WTC11 (cell line): ENCODE data around the gene ECSCR. TPM values are rescaled to one million over a fixed set of nuclear protein-coding genes. Genes with fewer than 3 reads are reported as not detected.

Experiments
- ATAC-seq: fragments of 200-7000 bp; cut with Tn5 transposase; 2 replicates; pipeline ENCODE4 v1.10.0; 2021; ENCODE audit warnings: mild to moderate bottlenecking, moderate library complexity
- CTCF ChIA-PET: fragments of 300-600 bp; sonication (Branson Sonifier 250); formaldehyde crosslinking; loops from one replicate; lab custom pipeline; 2021; ENCODE audit warnings: antibody characterized with exemption; lab: Charles Lee
- POLR2A ChIA-PET: fragments of 350-600 bp; sonication (Branson Sonifier 250); formaldehyde crosslinking; loops from one replicate; lab custom pipeline; 2021; ENCODE audit warnings: antibody characterized with exemption; lab: Charles Lee
- DNase-seq: peaks from one replicate; pipeline ENCODE4 v3.0.0; 2021; ENCODE audit warnings: low spot score
- H3K27ac Mint-ChIP-seq: 2 replicates; pipeline ENCODE4 v1.8.0; 2021; ENCODE audit warnings: mixed read lengths
- H3K27me3 Mint-ChIP-seq: 2 replicates; pipeline ENCODE4 v1.8.0; 2021; ENCODE audit warnings: low read depth, mild to moderate bottlenecking, moderate library complexity, mixed read lengths
- H3K36me3 Mint-ChIP-seq: 2 replicates; pipeline ENCODE4 v1.8.0; 2021; ENCODE audit warnings: mixed read lengths
- H3K4me1 Mint-ChIP-seq: 2 replicates; pipeline ENCODE4 v1.8.0; 2022; ENCODE audit warnings: mixed read lengths
- H3K4me3 Mint-ChIP-seq: 2 replicates; pipeline ENCODE4 v1.8.0; 2021; ENCODE audit warnings: mild to moderate bottlenecking, moderate library complexity, mixed read lengths
- H3K9me3 Mint-ChIP-seq: 2 replicates; pipeline ENCODE4 v1.8.0; 2021; ENCODE audit warnings: mixed read lengths
- ETV6 ChIP-seq: sonication (generic); formaldehyde crosslinking; IDR thresholded peaks from 2 replicates; pipeline ENCODE4 v1.8.1; 2022; ENCODE audit warnings: mild to moderate bottlenecking, missing genetic modification reagents
- IRF2 ChIP-seq: sonication (generic); formaldehyde crosslinking; IDR thresholded peaks from 2 replicates; pipeline ENCODE4 v1.8.0; 2022; ENCODE audit warnings: low read depth, missing genetic modification reagents, borderline replicate concordance
- NR3C1 ChIP-seq: sonication (generic); formaldehyde crosslinking; conservative IDR thresholded peaks from 2 replicates; pipeline ENCODE4 v1.8.1; 2023; ENCODE audit warnings: low read depth, mild to moderate bottlenecking, missing genetic modification reagents
- SP1 ChIP-seq: sonication (generic); formaldehyde crosslinking; conservative IDR thresholded peaks from 2 replicates; pipeline ENCODE4 v1.8.1; 2022; ENCODE audit warnings: missing genetic modification reagents
- TEAD1 ChIP-seq: sonication (generic); formaldehyde crosslinking; IDR thresholded peaks from 2 replicates; pipeline ENCODE4 v1.8.0; 2022; ENCODE audit warnings: mild to moderate bottlenecking, missing genetic modification reagents
- TEAD4 ChIP-seq: sonication (generic); formaldehyde crosslinking; IDR thresholded peaks from 2 replicates; pipeline ENCODE4 v1.8.0; 2022; ENCODE audit warnings: mild to moderate bottlenecking, missing genetic modification reagents
- TP53 ChIP-seq: sonication (generic); formaldehyde crosslinking; IDR thresholded peaks from 2 replicates; pipeline ENCODE4 v1.8.1; 2023; ENCODE audit warnings: mild to moderate bottlenecking, missing genetic modification reagents
- ZNF232 ChIP-seq: sonication (generic); formaldehyde crosslinking; IDR thresholded peaks from 2 replicates; pipeline ENCODE4 v1.8.0; 2022; ENCODE audit warnings: mild to moderate bottlenecking, missing genetic modification reagents
- ZNF263 ChIP-seq: sonication (generic); formaldehyde crosslinking; IDR thresholded peaks from 2 replicates; pipeline ENCODE4 v1.8.1; 2022; ENCODE audit warnings: low read depth, mild to moderate bottlenecking, moderate library complexity, missing genetic modification reagents
- ZNF423 ChIP-seq: fragments of 250-450 bp; sonication (Bioruptor Pico); IDR thresholded peaks from 2 replicates; pipeline ENCODE4 v2.1.2; 2022; ENCODE audit warnings: mild to moderate bottlenecking, moderate library complexity
- total RNA-seq: library from RNA; stranded (reverse); gene quantifications from 3 replicates; pipeline ENCODE4 v1.2.3, GENCODE V29; 2021
- TF ChIP-seq, protein P1 (sequence below): fragments of 250-450 bp; sonication (Bioruptor Pico); IDR thresholded peaks from 2 replicates; pipeline ENCODE4 v1.9.0; 2021; ENCODE audit warnings: mild to moderate bottlenecking
- TF ChIP-seq, protein P2 (sequence below): sonication (generic); formaldehyde crosslinking; IDR thresholded peaks from 2 replicates; pipeline ENCODE4 v1.8.1; 2022; ENCODE audit warnings: missing genetic modification reagents, borderline replicate concordance
- TF ChIP-seq, protein P3 (sequence below): sonication (generic); formaldehyde crosslinking; IDR thresholded peaks from 2 replicates; pipeline ENCODE4 v1.8.1; 2023; ENCODE audit warnings: mild to moderate bottlenecking, missing genetic modification reagents
- TF ChIP-seq, protein P4 (sequence below): fragments of 250-450 bp; sonication (Bioruptor Pico); IDR thresholded peaks from 2 replicates; pipeline ENCODE4 v1.9.0; 2021; ENCODE audit warnings: mild to moderate bottlenecking, borderline replicate concordance

ECSCR gene
- total RNA-seq, 1 experiment from 2014 or later: 2.7 TPM

DNA sequence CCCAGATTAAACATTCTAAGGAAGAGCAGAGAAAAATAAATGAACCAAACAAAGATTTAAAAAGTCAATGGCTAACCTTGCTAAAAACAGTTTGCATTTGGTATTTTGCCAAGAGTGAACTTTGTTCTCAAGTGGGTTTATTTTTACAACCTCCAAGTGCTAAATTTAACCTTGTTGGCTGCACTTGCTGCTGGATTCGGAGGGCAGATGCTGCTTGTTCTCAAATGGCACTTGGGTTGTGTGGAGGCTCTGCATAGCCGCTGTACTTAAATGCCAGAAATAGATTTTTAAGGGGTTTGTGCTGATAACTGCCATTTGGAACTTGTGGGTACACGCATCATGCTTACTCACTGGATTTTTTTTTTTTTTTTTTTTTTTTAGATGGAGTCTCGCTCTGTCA lies 45.3 kb downstream of the ECSCR start:
- TF ChIP-seq, protein P1, sequence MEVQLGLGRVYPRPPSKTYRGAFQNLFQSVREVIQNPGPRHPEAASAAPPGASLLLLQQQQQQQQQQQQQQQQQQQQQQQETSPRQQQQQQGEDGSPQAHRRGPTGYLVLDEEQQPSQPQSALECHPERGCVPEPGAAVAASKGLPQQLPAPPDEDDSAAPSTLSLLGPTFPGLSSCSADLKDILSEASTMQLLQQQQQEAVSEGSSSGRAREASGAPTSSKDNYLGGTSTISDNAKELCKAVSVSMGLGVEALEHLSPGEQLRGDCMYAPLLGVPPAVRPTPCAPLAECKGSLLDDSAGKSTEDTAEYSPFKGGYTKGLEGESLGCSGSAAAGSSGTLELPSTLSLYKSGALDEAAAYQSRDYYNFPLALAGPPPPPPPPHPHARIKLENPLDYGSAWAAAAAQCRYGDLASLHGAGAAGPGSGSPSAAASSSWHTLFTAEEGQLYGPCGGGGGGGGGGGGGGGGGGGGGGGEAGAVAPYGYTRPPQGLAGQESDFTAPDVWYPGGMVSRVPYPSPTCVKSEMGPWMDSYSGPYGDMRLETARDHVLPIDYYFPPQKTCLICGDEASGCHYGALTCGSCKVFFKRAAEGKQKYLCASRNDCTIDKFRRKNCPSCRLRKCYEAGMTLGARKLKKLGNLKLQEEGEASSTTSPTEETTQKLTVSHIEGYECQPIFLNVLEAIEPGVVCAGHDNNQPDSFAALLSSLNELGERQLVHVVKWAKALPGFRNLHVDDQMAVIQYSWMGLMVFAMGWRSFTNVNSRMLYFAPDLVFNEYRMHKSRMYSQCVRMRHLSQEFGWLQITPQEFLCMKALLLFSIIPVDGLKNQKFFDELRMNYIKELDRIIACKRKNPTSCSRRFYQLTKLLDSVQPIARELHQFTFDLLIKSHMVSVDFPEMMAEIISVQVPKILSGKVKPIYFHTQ (CRISPR knock-in tag): no peak
- TF ChIP-seq, protein P2, sequence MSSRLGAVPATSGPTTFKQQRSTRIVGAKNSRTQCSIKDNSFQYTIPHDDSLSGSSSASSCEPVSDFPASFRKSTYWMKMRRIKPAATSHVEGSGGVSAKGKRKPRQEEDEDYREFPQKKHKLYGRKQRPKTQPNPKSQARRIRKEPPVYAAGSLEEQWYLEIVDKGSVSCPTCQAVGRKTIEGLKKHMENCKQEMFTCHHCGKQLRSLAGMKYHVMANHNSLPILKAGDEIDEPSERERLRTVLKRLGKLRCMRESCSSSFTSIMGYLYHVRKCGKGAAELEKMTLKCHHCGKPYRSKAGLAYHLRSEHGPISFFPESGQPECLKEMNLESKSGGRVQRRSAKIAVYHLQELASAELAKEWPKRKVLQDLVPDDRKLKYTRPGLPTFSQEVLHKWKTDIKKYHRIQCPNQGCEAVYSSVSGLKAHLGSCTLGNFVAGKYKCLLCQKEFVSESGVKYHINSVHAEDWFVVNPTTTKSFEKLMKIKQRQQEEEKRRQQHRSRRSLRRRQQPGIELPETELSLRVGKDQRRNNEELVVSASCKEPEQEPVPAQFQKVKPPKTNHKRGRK (CRISPR knock-in tag): no peak
- H3K4me1 Mint-ChIP-seq: peaks cover 9% of the 10 kb centered on the region
- H3K27me3 Mint-ChIP-seq: no peaks in the 10 kb centered on the region; the same call in 1 of the 2 replicates
- ATAC-seq: no peak
- no peak overlapping the region for H3K27ac Mint-ChIP-seq
- no peak for DNase-seq
- peaks cover 13% of the 10 kb centered on the region for H3K36me3 Mint-ChIP-seq
- no peaks in the 10 kb centered on the region for H3K9me3 Mint-ChIP-seq
- ChIA-PET POLR2A (no interaction called here), CTCF (interaction anchor here (9.6 kb wide), 1 partner anchor 98 kb away, joined by 208 read pairs; no protein-coding TSS in a partner anchor)
- no peak overlapping the region for H3K4me3 Mint-ChIP-seq

DNA sequence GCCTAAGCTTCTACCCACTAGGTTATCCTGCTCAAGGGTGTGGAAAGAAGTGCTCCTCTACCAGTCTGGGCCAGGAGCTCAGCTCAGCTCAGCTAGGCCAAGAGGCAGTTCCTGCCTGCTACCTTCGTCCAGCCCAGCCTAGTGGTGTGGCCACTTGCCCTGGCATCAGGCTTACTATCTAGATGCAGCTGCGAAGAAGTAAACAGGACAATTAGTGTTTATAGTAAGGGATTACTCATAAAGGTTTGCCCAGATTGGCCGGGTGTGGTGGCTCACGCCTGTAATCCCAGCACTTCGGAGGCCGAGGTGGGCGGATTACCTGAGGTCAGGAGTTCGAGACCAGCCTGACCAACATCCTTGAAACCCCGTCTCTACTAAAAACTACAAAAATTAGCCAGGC lies 45.9 kb downstream of the ECSCR start:
- H3K4me3 Mint-ChIP-seq: no peak overlapping the region
- no peak for TF ChIP-seq ZNF232
- TF ChIP-seq IRF2 (CRISPR knock-in tag): no peak
- TF ChIP-seq TEAD4 (CRISPR knock-in tag): no peak
- no peak for TF ChIP-seq TEAD1
- TF ChIP-seq, protein P3, sequence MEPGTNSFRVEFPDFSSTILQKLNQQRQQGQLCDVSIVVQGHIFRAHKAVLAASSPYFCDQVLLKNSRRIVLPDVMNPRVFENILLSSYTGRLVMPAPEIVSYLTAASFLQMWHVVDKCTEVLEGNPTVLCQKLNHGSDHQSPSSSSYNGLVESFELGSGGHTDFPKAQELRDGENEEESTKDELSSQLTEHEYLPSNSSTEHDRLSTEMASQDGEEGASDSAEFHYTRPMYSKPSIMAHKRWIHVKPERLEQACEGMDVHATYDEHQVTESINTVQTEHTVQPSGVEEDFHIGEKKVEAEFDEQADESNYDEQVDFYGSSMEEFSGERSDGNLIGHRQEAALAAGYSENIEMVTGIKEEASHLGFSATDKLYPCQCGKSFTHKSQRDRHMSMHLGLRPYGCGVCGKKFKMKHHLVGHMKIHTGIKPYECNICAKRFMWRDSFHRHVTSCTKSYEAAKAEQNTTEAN (CRISPR knock-in tag): no peak
- TF ChIP-seq SP1 (CRISPR knock-in tag): no peak
- TF ChIP-seq ZNF423 (CRISPR knock-in tag): no peak
- no peak for TF ChIP-seq TP53 (CRISPR knock-in tag)
- TF ChIP-seq ETV6 (CRISPR knock-in tag): no peak
- no peak for TF ChIP-seq ZNF263 (CRISPR knock-in tag)
- TF ChIP-seq NR3C1: no peak
- TF ChIP-seq, protein P1 (CRISPR knock-in tag): no peak
- TF ChIP-seq, protein P4, sequence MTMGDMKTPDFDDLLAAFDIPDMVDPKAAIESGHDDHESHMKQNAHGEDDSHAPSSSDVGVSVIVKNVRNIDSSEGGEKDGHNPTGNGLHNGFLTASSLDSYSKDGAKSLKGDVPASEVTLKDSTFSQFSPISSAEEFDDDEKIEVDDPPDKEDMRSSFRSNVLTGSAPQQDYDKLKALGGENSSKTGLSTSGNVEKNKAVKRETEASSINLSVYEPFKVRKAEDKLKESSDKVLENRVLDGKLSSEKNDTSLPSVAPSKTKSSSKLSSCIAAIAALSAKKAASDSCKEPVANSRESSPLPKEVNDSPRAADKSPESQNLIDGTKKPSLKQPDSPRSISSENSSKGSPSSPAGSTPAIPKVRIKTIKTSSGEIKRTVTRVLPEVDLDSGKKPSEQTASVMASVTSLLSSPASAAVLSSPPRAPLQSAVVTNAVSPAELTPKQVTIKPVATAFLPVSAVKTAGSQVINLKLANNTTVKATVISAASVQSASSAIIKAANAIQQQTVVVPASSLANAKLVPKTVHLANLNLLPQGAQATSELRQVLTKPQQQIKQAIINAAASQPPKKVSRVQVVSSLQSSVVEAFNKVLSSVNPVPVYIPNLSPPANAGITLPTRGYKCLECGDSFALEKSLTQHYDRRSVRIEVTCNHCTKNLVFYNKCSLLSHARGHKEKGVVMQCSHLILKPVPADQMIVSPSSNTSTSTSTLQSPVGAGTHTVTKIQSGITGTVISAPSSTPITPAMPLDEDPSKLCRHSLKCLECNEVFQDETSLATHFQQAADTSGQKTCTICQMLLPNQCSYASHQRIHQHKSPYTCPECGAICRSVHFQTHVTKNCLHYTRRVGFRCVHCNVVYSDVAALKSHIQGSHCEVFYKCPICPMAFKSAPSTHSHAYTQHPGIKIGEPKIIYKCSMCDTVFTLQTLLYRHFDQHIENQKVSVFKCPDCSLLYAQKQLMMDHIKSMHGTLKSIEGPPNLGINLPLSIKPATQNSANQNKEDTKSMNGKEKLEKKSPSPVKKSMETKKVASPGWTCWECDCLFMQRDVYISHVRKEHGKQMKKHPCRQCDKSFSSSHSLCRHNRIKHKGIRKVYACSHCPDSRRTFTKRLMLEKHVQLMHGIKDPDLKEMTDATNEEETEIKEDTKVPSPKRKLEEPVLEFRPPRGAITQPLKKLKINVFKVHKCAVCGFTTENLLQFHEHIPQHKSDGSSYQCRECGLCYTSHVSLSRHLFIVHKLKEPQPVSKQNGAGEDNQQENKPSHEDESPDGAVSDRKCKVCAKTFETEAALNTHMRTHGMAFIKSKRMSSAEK (CRISPR knock-in tag): no peak
- ChIA-PET CTCF (interaction anchor here (9.6 kb wide), 1 partner anchor 99 kb away, joined by 208 read pairs; no protein-coding TSS in a partner anchor), POLR2A (no interaction called here)
- ATAC-seq: no peak
- no peak for DNase-seq
- peaks cover 9% of the 10 kb centered on the region for H3K4me1 Mint-ChIP-seq
- peaks cover 13% of the 10 kb centered on the region for H3K36me3 Mint-ChIP-seq
- H3K27me3 Mint-ChIP-seq: no peaks in the 10 kb centered on the region; the same call in 1 of the 2 replicates
- no peaks in the 10 kb centered on the region for H3K9me3 Mint-ChIP-seq
- no peak overlapping the region for H3K27ac Mint-ChIP-seq
